Keratinocyte (primary cell): Measurements from ENCODE around the gene NOTCH3.

Experiments used
- EZH2 ChIP-seq: IDR thresholded peaks from one replicate; pipeline ENCODE4 v1.6.1; 2012; ENCODE audit warnings: inconsistent platforms, mild to moderate bottlenecking, low read length, moderate library complexity
- TF ChIP-seq, protein P1 (sequence below), 3 experiments: IDR thresholded peaks in 1 of 3; conservative IDR thresholded peaks in 1 of 3; optimal IDR thresholded peaks in 1 of 3; 2 replicates in 2 of 3; 3 replicates in 1 of 3; pipeline versions ENCODE3 to v1.5.1; 2011; ENCODE audit warnings: low read length in 3 of 3, mild to moderate bottlenecking in 3 of 3, moderate library complexity in 2 of 3, control low read depth in 1 of 3, inconsistent platforms in 1 of 3; ENCODE audit not compliant: insufficient read depth in 2 of 3; ENCODE audit errors: extremely low read depth in 1 of 3

DNA sequence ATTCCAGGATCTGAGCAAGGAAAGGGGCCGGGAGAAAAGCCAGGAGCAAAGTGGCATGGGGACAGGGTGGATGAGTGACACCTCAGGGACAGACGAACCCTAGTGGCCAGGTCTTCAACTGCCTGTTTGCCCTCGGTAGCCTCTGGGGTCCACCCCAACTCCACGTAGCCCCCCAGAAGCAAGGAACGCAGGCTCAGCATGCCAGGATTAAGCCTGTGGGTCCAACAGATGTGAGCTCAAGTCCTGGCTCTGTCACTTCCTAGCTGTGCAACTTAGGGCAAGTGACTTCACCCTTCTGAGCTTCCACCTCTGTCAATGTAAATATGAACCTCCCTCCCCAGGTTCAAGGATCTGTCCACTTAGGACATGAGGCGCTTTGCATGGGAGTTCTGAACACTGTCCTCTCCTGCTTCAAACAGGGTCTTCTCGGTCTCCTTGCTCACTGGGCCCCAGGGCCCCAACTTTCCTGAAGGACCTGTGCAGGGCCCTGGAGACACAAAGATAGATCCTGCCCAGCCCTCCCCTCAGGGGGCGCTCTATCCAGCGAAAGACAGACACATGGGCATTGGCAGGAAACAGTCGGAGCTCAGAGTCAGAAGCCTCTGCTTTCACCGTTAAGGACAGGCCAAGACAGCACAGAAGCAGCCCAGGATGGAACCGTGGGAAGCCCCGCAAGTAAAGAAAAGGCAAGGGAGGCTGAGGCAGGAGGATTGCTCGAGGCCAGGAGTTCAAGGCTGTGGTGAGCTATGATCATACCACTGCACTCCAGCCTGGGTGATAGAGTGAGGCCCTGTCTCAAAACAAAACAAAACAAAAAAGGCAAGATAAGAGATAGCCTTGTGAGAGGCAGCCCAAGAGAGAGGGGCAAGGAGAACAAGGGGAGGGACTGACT is 80.4 kb downstream of the NOTCH3 start:
- TF ChIP-seq EZH2: no peak
- TF ChIP-seq, protein P1, sequence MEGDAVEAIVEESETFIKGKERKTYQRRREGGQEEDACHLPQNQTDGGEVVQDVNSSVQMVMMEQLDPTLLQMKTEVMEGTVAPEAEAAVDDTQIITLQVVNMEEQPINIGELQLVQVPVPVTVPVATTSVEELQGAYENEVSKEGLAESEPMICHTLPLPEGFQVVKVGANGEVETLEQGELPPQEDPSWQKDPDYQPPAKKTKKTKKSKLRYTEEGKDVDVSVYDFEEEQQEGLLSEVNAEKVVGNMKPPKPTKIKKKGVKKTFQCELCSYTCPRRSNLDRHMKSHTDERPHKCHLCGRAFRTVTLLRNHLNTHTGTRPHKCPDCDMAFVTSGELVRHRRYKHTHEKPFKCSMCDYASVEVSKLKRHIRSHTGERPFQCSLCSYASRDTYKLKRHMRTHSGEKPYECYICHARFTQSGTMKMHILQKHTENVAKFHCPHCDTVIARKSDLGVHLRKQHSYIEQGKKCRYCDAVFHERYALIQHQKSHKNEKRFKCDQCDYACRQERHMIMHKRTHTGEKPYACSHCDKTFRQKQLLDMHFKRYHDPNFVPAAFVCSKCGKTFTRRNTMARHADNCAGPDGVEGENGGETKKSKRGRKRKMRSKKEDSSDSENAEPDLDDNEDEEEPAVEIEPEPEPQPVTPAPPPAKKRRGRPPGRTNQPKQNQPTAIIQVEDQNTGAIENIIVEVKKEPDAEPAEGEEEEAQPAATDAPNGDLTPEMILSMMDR (optimal IDR thresholded peaks at IDR 0.05 in 1 of 3, IDR thresholded peaks at IDR 0.05 in 1 of 3, conservative IDR thresholded peaks at IDR 0.05 in 1 of 3; ENCODE audit: extremely low read depth in 1 of 3, insufficient read depth in 2 of 3, low read length in 3 of 3): no peak
